Ovary (tissue), 3 donors: Measurements from ENCODE around the gene ITPK1.

ENCODE experiments used
- CTCF ChIP-seq, 3 donors: fragments of 450-650 bp in 2 of 3; fragments of 200-600 bp in 1 of 3; IDR thresholded peaks; one replicate each; pipeline versions ENCODE4 v1.5.1 to v1.8.0; 2016 to 2022; ENCODE audit warnings: antibody characterized with exemption in 3 of 3, mild to moderate bottlenecking in 1 of 3
- POLR2A ChIP-seq: fragments of 450-650 bp; IDR thresholded peaks from one replicate; pipeline ENCODE4 v1.6.1; 2017; ENCODE audit warnings: antibody characterized with exemption, mild to moderate bottlenecking, moderate library complexity
- donor health status: DM: no; HTN: no; CAD: no.

- TF ChIP-seq CTCF (IDR thresholded peaks at IDR 0.05) (no peak), POLR2A (no peak)
Observed at GRCh38 chr14:93041830-93042229, 73.9 kb downstream of the ITPK1 start.
